ENCODE data around the gene ANKRD44.

Gene ANKRD44

DNA sequence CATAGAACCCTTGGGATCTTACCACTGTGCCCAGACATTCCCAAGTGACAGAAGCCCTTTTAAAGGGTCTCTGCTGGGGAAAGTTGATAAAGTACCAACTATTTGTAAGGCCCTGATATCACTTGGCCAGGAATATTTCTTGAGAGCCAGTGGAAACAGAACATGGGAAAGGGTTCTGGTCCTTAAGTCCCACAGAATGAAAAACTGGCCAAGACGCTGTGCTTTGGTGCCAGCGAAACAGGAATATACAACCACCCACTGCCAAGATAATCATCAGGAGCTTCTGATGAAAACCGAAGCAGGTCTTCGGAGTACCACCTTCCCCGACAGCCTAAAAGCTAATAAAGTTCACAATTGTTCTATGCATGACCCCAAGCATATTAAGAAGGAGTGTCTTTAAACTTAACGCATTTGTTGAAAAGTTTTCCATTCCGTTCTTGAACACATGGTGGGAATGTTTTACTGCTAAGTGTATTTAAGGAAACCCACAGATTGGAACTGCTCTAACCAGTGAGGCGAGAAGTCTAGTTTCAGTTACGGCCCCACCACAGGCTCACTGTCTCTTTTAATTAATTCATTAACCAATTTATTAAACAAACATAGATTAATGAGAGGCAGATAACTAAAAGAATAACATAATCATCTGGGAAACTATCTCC is 152.6 kb downstream of the ANKRD44 start:
- no peak overlapping the region for H3K4me3 ChIP-seq (replicated peaks; ENCODE audit: low read depth, low read length)
- TF ChIP-seq, protein P1, sequence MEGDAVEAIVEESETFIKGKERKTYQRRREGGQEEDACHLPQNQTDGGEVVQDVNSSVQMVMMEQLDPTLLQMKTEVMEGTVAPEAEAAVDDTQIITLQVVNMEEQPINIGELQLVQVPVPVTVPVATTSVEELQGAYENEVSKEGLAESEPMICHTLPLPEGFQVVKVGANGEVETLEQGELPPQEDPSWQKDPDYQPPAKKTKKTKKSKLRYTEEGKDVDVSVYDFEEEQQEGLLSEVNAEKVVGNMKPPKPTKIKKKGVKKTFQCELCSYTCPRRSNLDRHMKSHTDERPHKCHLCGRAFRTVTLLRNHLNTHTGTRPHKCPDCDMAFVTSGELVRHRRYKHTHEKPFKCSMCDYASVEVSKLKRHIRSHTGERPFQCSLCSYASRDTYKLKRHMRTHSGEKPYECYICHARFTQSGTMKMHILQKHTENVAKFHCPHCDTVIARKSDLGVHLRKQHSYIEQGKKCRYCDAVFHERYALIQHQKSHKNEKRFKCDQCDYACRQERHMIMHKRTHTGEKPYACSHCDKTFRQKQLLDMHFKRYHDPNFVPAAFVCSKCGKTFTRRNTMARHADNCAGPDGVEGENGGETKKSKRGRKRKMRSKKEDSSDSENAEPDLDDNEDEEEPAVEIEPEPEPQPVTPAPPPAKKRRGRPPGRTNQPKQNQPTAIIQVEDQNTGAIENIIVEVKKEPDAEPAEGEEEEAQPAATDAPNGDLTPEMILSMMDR (IDR thresholded peaks at IDR 0.05; ENCODE audit: low read depth, low read length, missing control alignments), result no peak
- no peak for DNase-seq (ENCODE audit: extremely low read depth, low read depth)

DNA sequence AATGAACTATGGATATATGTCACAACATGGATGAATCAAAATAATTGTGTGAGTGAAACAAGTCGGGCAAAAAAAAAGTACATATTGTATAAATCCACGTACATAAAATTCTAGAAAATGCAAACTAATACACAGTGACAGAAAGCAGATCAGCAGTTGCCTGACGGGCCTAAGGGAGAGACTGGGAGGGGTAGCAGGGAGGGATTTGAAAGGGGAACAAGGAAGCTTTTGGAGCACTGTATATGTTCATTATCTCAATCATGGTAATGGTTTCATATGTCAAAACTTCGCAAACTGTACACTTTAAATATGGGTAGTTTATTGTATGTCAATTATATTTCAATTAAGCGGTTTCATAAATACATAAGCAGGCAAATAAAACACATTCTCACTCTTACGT is 153.8 kb downstream of the ANKRD44 start:
- TF ChIP-seq, protein P1 (IDR thresholded peaks at IDR 0.05; ENCODE audit: low read depth, low read length, missing control alignments), result no peak
- DNase-seq (ENCODE audit: extremely low read depth, low read depth), result no peak
- H3K4me3 ChIP-seq (replicated peaks; ENCODE audit: low read depth, low read length), result no peak overlapping the region

DNA sequence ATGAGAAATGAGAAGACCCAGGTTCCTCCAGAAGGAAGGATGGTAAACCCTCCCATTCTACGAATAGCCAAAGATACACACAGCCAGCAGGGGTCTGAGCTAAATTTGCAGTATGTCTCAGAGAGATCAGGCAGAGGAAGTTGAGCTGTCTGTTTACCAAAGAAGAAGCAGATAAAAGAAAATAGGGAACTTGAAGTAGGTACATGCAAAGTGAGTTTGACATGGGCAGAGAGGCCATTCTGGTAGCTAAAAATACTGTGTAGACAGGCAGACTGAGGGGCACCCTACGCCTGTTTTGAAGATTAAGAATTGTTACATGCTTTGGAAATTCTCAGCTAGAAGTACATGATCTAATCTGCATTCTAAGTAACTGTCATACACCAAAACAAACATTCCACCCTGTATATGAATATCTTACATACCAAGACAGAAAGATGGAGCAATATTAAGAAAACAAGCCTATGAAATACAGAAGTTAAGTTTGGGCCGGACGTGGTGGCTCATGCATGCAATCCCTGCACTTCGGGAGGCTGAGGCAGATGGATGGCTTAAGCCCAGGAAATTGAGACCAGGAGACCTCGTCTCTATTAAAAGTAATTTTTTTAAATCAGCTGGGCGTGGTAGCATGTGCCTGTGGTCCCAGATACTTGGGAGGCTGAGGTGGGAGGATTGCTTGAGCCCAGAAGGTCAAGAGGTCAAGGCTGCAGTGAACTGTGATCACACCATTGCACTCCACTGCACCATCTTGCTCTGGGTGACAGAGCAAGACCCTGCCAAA is 157.9 kb downstream of the ANKRD44 start:
- H3K4me3 ChIP-seq (replicated peaks; ENCODE audit: low read depth, low read length), result no peak overlapping the region
- no peak for DNase-seq (ENCODE audit: extremely low read depth, low read depth)
- TF ChIP-seq, protein P1 (IDR thresholded peaks at IDR 0.05; ENCODE audit: low read depth, low read length, missing control alignments), result no peak

DNA sequence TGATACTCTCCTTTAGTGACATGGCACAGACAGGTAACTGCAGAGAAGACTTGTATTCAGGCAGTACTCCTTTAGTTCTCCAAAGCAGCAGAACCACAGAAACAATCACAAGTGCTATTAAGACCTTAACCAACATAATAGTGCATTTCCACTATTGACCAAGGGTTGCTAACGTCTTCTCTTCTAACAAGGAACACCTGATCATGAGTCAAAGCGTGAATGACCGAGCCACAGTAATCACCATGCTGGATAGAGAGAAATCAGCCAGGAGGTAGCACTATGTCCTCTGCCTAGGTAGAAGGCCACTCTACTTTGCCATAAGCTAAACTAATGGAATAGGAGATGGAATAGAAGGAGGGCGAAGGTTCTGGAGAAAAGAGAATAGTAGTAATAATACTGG is 161.0 kb downstream of the ANKRD44 start:
- no peak for DNase-seq (ENCODE audit: extremely low read depth, low read depth)
- TF ChIP-seq, protein P1 (IDR thresholded peaks at IDR 0.05; ENCODE audit: low read depth, low read length, missing control alignments), result no peak
- H3K4me3 ChIP-seq (replicated peaks; ENCODE audit: low read depth, low read length), result no peak overlapping the region

DNA sequence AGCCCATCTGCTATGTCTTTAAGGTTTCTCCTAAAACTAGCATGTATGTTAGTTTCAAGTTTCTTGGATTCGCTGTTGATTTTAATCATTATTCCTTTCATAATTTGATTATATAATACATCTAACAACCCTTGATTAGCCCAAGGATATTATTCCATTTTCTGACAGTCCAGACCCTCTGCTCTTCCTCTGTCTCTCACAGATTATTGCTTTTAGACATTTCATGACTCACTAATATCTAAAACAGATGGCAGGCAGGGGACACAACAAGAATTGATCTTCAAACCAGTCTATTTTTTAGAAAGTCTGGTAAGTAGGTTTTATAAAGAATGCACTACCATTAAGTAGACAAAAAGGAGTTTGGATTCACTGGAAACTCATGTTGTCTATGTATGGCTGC is 162.2 kb downstream of the ANKRD44 start:
- TF ChIP-seq, protein P1 (IDR thresholded peaks at IDR 0.05; ENCODE audit: low read depth, low read length, missing control alignments), result no peak
- no peak for DNase-seq (ENCODE audit: extremely low read depth, low read depth)
- no peak overlapping the region for H3K4me3 ChIP-seq (replicated peaks; ENCODE audit: low read depth, low read length)

DNA sequence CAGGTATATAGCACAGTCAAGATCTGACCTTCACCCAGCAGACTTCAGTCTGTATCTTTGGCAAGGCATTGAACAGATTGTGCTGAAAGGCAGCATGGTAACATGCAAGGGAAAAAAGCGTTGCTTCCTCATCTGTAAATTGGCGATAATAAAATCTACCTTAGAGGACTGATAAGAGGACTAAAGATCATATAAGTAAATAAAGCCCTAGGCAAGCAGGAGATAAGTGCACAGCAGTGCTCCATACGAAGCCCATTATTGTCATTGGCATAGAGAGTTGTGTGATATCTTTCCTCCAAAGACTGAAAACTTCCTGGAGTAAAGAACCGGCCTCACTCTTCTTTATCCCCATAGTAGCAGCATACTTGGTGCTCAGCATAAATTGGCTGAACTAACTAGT is 162.6 kb downstream of the ANKRD44 start:
- TF ChIP-seq, protein P1 (IDR thresholded peaks at IDR 0.05; ENCODE audit: low read depth, low read length, missing control alignments), result no peak
- no peak for DNase-seq (ENCODE audit: extremely low read depth, low read depth)
- H3K4me3 ChIP-seq (replicated peaks; ENCODE audit: low read depth, low read length), result no peak overlapping the region

Data from HFF-Myc (cell line).